Breast epithelium (tissue), 4 donors: ENCODE data around the gene CCDC33. TPM values are rescaled to one million over a fixed set of nuclear protein-coding genes. Genes with fewer than 3 reads are reported as not detected.

Experiments
- DNase-seq, 2 donors: peaks; one replicate each; pipeline ENCODE4 v3.0.0-alpha.2; 2019; ENCODE audit warnings: low spot score in 2 of 2
- H3K27ac ChIP-seq, 2 donors: fragments of 200-600 bp; sonication (generic) in 1 of 2; one replicate each; pipeline ENCODE4 v1.5.1; 2016 to 2019; ENCODE audit warnings: mild to moderate bottlenecking in 1 of 2
- H3K27me3 ChIP-seq, 2 donors: fragments of 200-600 bp; sonication (generic) in 1 of 2; one replicate each; pipeline versions ENCODE4 v1.5.1 to v1.6.0; 2017 to 2019; ENCODE audit warnings: control low read depth in 1 of 2, mild to moderate bottlenecking in 1 of 2
- H3K36me3 ChIP-seq: fragments of 200-600 bp; one replicate; pipeline ENCODE4 v1.5.1; 2019
- H3K4me1 ChIP-seq, 2 donors: fragments of 200-600 bp; sonication (generic); one replicate each; pipeline ENCODE4 v1.5.1; 2016 to 2019; ENCODE audit warnings: control low read depth in 1 of 2
- H3K4me3 ChIP-seq, 3 donors: fragments of 200-600 bp; sonication (generic); 1 replicate in 2 of 3; 2 replicates in 1 of 3; pipeline ENCODE4 v1.5.1; 2016 to 2019; ENCODE audit warnings: mild to moderate bottlenecking in 3 of 3, moderate library complexity in 2 of 3
- H3K9me3 ChIP-seq, 2 donors: fragments of 200-600 bp; sonication (generic) in 1 of 2; one replicate each; pipeline ENCODE4 v1.5.1; 2016 to 2019; ENCODE audit warnings: control low read depth in 1 of 2
- POLR2A ChIP-seq: fragments of 450-650 bp; IDR thresholded peaks from one replicate; pipeline ENCODE4 v1.6.1; 2016; ENCODE audit warnings: antibody characterized with exemption, mild to moderate bottlenecking, moderate library complexity
- POLR2AphosphoS5 ChIP-seq, 3 donors: sonication (generic); formaldehyde crosslinking; IDR thresholded peaks; one replicate each; pipeline ENCODE4 v1.6.1; 2017; ENCODE audit warnings: antibody characterized with exemption in 3 of 3
- intact Hi-C: fragments of 100-400 bp; cut with DNase I; formaldehyde crosslinking; loops from one replicate; pipeline ENCODE4 v1.15.1; 2023; ENCODE audit warnings: low total_unique reads
- total RNA-seq, 3 donors: library from RNA; depleted of rRNA; stranded (reverse); fragments of >200 nt; gene quantifications; one replicate each; pipeline ENCODE4 v1.1.0, GENCODE V29; 2016
- TF ChIP-seq, protein P1 (sequence below), 3 donors: fragments of 450-650 bp; IDR thresholded peaks; one replicate each; pipeline ENCODE4 v1.5.1; 2016 to 2017; ENCODE audit warnings: antibody characterized with exemption in 3 of 3, mild to moderate bottlenecking in 3 of 3, moderate library complexity in 3 of 3

The CCDC33 gene
- total RNA-seq, 3 donors from 2014 or later, result 0.33 TPM; not detected in 2

DNA sequence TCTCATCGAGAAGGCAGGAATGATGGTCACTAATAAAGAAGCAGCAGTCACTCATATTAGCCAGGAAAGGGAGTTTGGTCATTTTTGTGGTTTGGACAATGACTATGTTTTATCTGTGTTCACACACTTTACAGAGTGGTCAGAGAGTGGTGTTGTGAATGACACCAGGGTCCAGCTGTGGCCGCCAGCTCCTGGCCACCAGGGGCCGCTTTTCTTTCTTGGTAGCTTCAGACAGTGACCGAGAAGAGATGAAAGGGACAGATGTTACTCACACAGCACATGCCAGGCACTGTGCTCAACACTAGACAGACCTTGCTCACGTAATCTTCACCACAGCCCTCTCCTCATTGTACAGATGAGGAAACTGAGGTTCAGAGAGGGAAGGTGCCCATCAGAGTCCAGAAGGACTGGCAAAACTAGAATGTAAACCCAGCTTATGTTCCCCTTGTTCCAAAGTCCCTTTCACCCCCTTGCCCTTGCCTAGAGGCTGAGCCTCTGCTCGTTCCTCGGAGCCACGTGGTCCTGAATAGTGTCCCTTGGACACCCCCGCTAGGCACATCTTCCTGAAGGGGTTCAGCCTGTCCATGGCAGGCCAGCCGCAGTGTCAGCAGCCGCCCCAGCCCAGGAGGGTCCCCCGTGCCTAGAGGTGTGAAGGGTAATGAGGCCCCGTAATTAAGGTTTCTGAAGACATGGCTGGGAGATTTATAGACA lies 75.8 kb downstream of the CCDC33 start:
- no peak for TF ChIP-seq POLR2A
- TF ChIP-seq, protein P1, sequence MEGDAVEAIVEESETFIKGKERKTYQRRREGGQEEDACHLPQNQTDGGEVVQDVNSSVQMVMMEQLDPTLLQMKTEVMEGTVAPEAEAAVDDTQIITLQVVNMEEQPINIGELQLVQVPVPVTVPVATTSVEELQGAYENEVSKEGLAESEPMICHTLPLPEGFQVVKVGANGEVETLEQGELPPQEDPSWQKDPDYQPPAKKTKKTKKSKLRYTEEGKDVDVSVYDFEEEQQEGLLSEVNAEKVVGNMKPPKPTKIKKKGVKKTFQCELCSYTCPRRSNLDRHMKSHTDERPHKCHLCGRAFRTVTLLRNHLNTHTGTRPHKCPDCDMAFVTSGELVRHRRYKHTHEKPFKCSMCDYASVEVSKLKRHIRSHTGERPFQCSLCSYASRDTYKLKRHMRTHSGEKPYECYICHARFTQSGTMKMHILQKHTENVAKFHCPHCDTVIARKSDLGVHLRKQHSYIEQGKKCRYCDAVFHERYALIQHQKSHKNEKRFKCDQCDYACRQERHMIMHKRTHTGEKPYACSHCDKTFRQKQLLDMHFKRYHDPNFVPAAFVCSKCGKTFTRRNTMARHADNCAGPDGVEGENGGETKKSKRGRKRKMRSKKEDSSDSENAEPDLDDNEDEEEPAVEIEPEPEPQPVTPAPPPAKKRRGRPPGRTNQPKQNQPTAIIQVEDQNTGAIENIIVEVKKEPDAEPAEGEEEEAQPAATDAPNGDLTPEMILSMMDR (IDR thresholded peaks at IDR 0.05), result no peak
- TF ChIP-seq POLR2AphosphoS5 (IDR thresholded peaks at IDR 0.05), result no peak
- H3K4me1 ChIP-seq, result no peaks in the 10 kb centered on the region
- H3K9me3 ChIP-seq, result no peaks in the 10 kb centered on the region
- no peak for DNase-seq
- H3K27ac ChIP-seq, result no peak overlapping the region
- no peaks in the 10 kb centered on the region for H3K27me3 ChIP-seq
- H3K36me3 ChIP-seq, result no peaks in the 10 kb centered on the region
- intact Hi-C loops, result no loop called here
- no peak overlapping the region for H3K4me3 ChIP-seq

- intact Hi-C loops, result no loop called here
- TF ChIP-seq POLR2AphosphoS5 (IDR thresholded peaks at IDR 0.05) (no peak), POLR2A (no peak)
- TF ChIP-seq, protein P1 (IDR thresholded peaks at IDR 0.05), result no peak
Observed at GRCh38 chr15:74312445-74313007, 76.4 kb downstream of the CCDC33 start.

DNA sequence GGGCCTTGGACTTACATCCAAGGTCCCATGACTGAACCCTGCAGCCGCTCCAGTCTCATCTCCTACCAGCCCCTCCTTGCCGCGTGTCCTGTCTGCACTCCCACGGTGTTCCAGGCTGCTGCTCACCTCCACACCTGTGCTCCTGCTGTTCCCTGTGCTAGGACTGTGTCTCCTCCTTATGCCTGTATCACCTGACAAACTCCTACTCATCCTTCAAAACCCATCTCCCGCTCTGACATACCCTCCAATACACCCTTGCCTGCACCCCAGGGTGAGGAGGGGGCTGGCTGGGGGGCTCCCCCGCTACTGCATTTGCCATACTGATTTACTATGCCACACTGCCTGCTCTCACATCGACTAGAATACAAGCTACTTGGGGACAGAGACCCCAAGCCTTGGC lies 77.8 kb downstream of the CCDC33 start:
- Histone ChIP-seq H3K27me3 (no peaks in the 10 kb centered on the region), H3K9me3 (no peaks in the 10 kb centered on the region), H3K4me3 (no peak overlapping the region), H3K27ac (no peak overlapping the region), H3K4me1 (no peaks in the 10 kb centered on the region), H3K36me3 (no peaks in the 10 kb centered on the region)
- intact Hi-C loops, result no loop called here
- TF ChIP-seq, protein P1 (IDR thresholded peaks at IDR 0.05), result no peak
- no peak for TF ChIP-seq POLR2AphosphoS5 (IDR thresholded peaks at IDR 0.05)
- no peak for TF ChIP-seq POLR2A
- no peak for DNase-seq

More at GRCh38 chr15:74312445-74313007, 76.4 kb downstream of the CCDC33 start:
- no peak for DNase-seq
- H3K27me3 ChIP-seq, result no peaks in the 10 kb centered on the region
- no peak overlapping the region for H3K27ac ChIP-seq
- no peaks in the 10 kb centered on the region for H3K9me3 ChIP-seq
- no peaks in the 10 kb centered on the region for H3K4me1 ChIP-seq
- H3K4me3 ChIP-seq, result no peak overlapping the region
- no peaks in the 10 kb centered on the region for H3K36me3 ChIP-seq

DNA sequence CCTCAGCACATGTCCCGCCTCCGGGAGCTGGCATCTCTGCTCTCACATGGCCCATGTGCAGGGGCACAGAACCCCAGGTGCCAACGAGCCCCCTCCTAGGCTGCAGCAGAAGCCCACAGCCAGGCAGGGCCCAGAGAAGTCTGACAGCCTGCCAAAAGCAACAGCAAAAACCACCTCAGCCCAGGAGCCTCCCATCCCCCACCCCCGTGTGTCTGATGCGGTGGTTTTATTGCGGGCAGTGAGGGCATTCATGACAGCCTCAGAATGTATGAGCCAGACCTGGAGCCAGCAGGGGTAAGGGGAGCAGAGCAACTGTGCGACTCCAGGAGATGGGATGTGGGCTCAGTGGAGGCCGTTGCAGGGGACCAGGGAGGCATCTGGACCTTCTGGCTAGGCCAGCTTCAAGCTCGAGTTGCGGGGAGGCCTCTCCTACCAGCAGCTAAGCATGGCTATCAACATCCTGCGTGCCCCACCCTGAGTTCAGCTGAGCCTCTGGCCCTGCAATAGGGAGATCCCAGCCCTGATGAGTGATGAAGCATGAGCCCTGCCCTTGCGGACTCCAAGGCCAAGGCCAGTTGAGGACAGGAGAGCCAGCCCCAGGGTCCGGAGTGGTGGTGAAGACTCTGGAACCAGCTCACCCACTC lies 78.8 kb downstream of the CCDC33 start:
- Histone ChIP-seq H3K27ac (no peak overlapping the region), H3K9me3 (no peaks in the 10 kb centered on the region), H3K4me3 (no peak overlapping the region), H3K36me3 (no peaks in the 10 kb centered on the region), H3K4me1 (peaks cover 0 to 4% of the 10 kb centered on the region in 2 donors), H3K27me3 (no peaks in the 10 kb centered on the region)
- DNase-seq, result no peak
- TF ChIP-seq, protein P1 (IDR thresholded peaks at IDR 0.05), result no peak
- no peak for TF ChIP-seq POLR2AphosphoS5 (IDR thresholded peaks at IDR 0.05)
- TF ChIP-seq POLR2A, result no peak
- intact Hi-C loops, result no loop called here

GRCh38 chr15:74315626-74316025 lies 79.5 kb downstream of the CCDC33 start:
- H3K4me1 ChIP-seq, result peaks cover 0 to 4% of the 10 kb centered on the region in 2 donors
- no peak overlapping the region for H3K27ac ChIP-seq
- no peak for DNase-seq

More at GRCh38 chr15:74315626-74316025, 79.5 kb downstream of the CCDC33 start:
- Histone ChIP-seq H3K9me3 (no peaks in the 10 kb centered on the region), H3K36me3 (no peaks in the 10 kb centered on the region), H3K27me3 (no peaks in the 10 kb centered on the region), H3K4me3 (no peak overlapping the region)
- intact Hi-C loops, result no loop called here
- TF ChIP-seq, protein P1 (IDR thresholded peaks at IDR 0.05), result no peak
- TF ChIP-seq POLR2A (no peak), POLR2AphosphoS5 (IDR thresholded peaks at IDR 0.05) (no peak)
